Ovary (tissue), 3 donors: ENCODE results near the gene ZIC5.

Experiments
- CTCF ChIP-seq, 3 donors: fragments of 450-650 bp in 2 of 3; fragments of 200-600 bp in 1 of 3; IDR thresholded peaks; one replicate each; pipeline versions ENCODE4 v1.5.1 to v1.8.0; 2016 to 2022; ENCODE audit warnings: antibody characterized with exemption in 3 of 3, mild to moderate bottlenecking in 1 of 3
- POLR2A ChIP-seq: fragments of 450-650 bp; IDR thresholded peaks from one replicate; pipeline ENCODE4 v1.6.1; 2017; ENCODE audit warnings: antibody characterized with exemption, mild to moderate bottlenecking, moderate library complexity
- donor health status: DM: no; HTN: no; CAD: no.

DNA sequence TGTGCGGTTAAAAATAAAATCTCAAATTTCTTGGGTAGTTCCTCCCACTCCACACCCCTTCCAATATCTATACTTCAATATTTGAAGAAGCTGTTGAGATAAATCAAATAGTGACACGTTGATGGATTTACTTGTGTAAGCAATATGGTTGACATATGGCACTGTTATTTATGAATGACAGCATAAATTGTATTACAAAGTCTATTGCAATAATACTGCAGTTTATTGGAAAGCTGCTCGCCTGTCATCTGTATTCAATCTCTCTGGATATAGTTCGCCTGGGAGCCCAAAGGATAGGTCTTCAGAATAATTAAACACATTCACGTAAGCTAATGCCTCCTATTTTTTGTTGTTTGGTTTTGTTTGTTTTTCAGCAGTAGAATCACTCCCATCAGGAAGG lies 5.0 kb upstream of the ZIC5 start:
- no peak for TF ChIP-seq CTCF (IDR thresholded peaks at IDR 0.05)
- no peak for TF ChIP-seq POLR2A
